H7 (cell line): Measurements from ENCODE around the gene CCR1. TPM values are rescaled to one million over a fixed set of nuclear protein-coding genes. Genes with fewer than 3 reads are reported as not detected.

Experiments used
- DNase-seq: peaks from one replicate; pipeline ENCODE4 v3.0.0; 2012
- H3K27me3 ChIP-seq: 2 replicates; pipeline ENCODE4 v1.6.0; 2011; ENCODE audit warnings: mild to moderate bottlenecking, low read length; ENCODE audit not compliant: control insufficient read depth, insufficient read depth
- H3K36me3 ChIP-seq: replicated peaks from 2 replicates; pipeline ENCODE4 v1.5.1; 2011; ENCODE audit warnings: low read length; ENCODE audit not compliant: control insufficient read depth, insufficient read depth
- H3K4me3 ChIP-seq: 2 replicates; pipeline ENCODE4 v1.5.1; 2011; ENCODE audit warnings: low read depth, mild to moderate bottlenecking, control low read depth, low read length, moderate library complexity; ENCODE audit not compliant: insufficient read depth
- total RNA-seq: library from RNA; depleted of rRNA; stranded (reverse); fragments of >200 nt; shearing (Covaris generic); gene quantifications from 2 replicates; pipeline ENCODE4 v1.2.3, GENCODE V29; 2014

Gene CCR1
- total RNA-seq, 1 experiment from 2014 or later: not detected

DNA sequence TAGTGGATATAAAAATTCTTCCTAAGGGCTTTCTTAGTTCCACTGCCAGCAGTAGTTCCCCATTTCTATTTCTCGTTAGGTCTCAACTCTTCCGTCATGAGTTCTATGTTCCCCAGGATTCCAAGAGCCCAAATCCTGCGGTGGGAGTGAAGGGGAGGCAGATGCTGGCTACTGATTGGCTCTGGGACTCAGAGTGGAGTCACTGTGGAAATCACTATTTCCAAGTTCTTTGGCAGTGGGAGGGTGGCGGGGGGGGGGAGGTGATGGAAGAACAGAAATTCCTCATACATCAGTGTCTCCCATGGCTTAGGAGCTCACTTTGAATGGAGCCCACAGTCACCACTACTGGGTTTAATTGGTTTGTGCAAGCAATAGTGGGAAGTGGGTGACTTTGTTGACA is 5.6 kb downstream of the CCR1 start:
- no peak for DNase-seq
- no peak overlapping the region for H3K4me3 ChIP-seq
- H3K27me3 ChIP-seq: no peaks in the 10 kb centered on the region
- no peaks in the 10 kb centered on the region for H3K36me3 ChIP-seq

DNA sequence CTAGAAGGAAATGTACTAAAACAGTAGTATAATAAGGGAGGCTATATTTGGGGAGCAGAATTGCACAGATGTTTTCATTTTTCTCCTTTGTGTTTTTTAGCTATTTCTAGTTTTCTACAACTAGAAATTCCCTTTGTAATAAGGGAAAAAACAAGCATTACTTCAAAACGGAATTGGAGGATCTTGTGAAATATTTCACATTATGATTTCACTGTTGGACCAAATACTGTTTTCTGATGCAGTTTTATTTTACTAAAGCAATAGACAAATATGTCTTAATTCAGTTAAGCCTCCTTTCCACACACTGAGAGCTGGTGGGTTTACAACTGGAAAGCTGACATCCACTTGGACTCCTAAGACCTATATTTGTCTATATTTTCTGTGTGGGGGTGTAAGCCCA is 7.3 kb downstream of the CCR1 start:
- Histone ChIP-seq H3K4me3 (no peak overlapping the region), H3K36me3 (no peaks in the 10 kb centered on the region), H3K27me3 (no peaks in the 10 kb centered on the region)
- no peak for DNase-seq

DNA sequence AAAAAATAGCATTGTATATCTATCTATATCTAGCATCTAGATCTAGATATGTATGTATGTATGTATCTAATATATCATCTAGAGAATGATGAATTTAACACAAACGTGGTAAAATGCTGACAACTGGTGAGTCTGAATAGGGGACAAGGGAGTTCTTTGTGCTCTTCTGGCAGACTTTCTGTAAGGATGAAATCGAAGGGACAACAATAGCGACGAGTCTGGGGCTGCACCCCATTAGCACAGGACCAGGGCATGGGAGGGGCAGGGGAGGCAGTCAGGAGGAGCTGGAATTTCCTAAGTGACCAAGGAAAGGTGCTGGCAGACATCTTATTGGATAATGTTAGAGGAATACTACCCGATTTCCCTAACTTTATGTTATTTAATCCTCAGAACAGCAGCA is 7.9 kb downstream of the CCR1 start:
- DNase-seq: no peak
- Histone ChIP-seq H3K27me3 (no peaks in the 10 kb centered on the region), H3K36me3 (no peaks in the 10 kb centered on the region), H3K4me3 (no peak overlapping the region)

DNA sequence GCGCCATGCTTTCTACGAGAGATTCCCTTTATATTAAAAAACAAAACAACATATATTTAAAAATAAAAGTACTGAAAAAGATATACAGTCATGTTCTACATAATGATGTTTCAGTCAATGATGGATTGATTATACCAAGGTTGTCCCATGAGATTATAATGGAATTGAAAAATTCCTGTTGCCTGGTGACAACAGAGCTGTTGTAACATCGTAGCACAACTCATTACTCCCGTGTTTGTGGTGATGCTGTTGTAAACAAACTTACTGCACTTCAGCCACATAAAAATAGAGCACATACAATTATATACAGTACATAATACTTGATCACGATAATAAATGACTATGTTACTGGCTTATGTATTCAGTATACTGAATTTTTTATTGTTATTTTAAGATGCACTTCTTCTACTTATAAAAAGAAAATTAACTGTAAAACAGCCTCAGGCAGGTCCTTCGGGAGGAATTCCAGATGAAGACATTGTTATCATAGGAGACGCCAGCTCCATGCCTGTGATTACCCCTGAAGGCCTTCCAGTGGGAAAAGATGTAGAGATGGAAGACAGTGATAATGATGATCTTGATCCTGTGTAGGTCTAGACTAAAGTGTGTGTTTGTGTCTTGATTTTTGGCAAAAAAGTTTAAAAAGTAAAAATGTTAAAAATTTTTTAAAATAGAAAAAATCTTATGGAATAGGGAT is 11.7 kb downstream of the CCR1 start:
- no peaks in the 10 kb centered on the region for H3K36me3 ChIP-seq
- H3K4me3 ChIP-seq: no peak overlapping the region
- DNase-seq: no peak
- H3K27me3 ChIP-seq: no peaks in the 10 kb centered on the region

GRCh38 chr3:46194868-46195553 is 13.1 kb downstream of the CCR1 start:
- Histone ChIP-seq H3K36me3 (no peaks in the 10 kb centered on the region), H3K4me3 (no peak overlapping the region), H3K27me3 (no peaks in the 10 kb centered on the region)
- no peak for DNase-seq

DNA sequence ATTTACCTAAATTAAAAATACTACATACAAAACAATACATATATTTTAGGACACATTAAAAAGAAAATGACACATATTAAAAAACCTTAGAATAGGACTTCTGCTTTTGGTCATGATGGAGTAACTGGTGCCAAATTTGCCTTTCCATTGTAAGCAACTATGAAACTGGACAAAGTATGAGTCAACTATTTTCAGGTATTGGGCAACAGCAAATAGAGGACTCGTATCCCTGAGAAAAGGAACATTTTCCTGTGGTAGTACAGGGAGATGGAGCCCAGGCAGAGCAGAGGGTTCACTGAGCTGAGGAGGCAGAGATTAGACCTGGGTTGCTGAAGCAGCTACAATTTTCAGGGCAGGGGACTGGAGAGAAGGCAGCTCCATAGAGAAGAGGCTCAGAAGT is 14.7 kb downstream of the CCR1 start:
- DNase-seq: no peak
- no peaks in the 10 kb centered on the region for H3K36me3 ChIP-seq
- no peaks in the 10 kb centered on the region for H3K27me3 ChIP-seq
- no peak overlapping the region for H3K4me3 ChIP-seq

DNA sequence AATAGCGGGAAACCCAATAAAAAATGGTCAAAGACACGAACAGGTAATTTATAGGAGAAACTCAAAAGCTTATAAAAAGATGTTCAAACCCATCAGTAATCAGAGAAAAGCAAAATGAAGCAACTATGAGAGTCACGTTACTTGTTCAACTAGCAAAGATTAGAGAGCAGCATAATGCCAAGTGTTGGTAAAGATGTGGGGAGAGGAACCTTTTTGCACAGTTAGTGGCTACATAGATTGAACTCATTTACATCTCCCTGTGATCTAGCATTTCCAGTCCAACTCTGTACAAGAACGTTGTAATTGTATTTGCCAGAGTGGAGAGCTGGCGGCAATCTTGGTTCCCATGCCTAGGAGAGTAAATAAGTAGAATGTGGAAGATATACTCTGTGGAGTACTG is 15.2 kb downstream of the CCR1 start:
- H3K36me3 ChIP-seq: no peaks in the 10 kb centered on the region
- no peaks in the 10 kb centered on the region for H3K27me3 ChIP-seq
- no peak for DNase-seq
- H3K4me3 ChIP-seq: no peak overlapping the region

DNA sequence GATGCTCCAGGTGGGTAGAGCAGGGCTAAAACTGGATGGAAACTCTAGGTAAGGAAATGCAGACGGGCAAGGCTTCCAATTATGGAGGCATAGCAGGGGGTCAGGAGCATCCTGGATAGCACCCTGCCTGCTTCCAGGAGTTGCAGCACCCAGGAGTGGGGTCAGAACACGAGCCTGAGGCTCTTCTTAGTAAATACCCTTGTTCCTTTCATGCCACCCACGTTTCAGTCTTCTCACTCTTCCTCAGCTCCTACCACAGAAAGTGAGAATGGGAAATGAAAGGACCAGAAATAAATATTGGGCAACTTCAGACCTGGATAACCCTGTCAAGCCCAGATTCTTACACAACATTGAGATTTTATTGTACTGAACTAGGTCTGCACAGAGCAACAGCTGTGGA is 16.4 kb downstream of the CCR1 start:
- DNase-seq: no peak
- H3K36me3 ChIP-seq: no peaks in the 10 kb centered on the region
- no peak overlapping the region for H3K4me3 ChIP-seq
- no peaks in the 10 kb centered on the region for H3K27me3 ChIP-seq

GRCh38 chr3:46188708-46189107 is 19.4 kb downstream of the CCR1 start:
- no peaks in the 10 kb centered on the region for H3K27me3 ChIP-seq
- no peak overlapping the region for H3K4me3 ChIP-seq
- DNase-seq: peak; percentile 6
- H3K36me3 ChIP-seq: no peaks in the 10 kb centered on the region

DNA sequence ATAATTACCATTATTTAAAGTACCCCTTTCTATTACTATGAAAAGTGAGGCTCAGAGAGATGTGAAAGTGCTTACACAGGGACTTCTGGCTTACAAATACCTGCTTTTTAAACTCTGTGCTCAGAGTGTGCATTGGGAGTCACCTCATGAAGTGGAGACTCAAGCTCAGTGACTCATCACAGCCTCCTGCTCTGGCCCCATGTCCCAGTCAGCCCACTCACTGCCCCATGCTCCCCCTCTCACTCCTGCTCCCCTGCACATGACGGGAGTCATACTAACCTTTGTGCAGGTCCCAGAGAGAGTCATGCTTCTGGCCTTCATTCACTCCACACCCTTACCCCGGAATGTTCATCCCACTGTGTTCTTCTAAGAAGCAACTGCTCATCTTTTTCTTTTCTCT is 20.2 kb downstream of the CCR1 start:
- DNase-seq: no peak
- no peak overlapping the region for H3K4me3 ChIP-seq
- H3K27me3 ChIP-seq: no peaks in the 10 kb centered on the region
- no peaks in the 10 kb centered on the region for H3K36me3 ChIP-seq

GRCh38 chr3:46187341-46187700 is 20.8 kb downstream of the CCR1 start:
- H3K36me3 ChIP-seq: no peaks in the 10 kb centered on the region
- DNase-seq: no peak

GRCh38 chr3:46186471-46187340 is 21.4 kb downstream of the CCR1 start:
- H3K36me3 ChIP-seq: no peaks in the 10 kb centered on the region
- DNase-seq: no peak
- H3K27me3 ChIP-seq: no peaks in the 10 kb centered on the region
- H3K4me3 ChIP-seq: no peak overlapping the region

More at GRCh38 chr3:46187341-46187700, 20.8 kb downstream of the CCR1 start:
- no peaks in the 10 kb centered on the region for H3K27me3 ChIP-seq
- no peak overlapping the region for H3K4me3 ChIP-seq

DNA sequence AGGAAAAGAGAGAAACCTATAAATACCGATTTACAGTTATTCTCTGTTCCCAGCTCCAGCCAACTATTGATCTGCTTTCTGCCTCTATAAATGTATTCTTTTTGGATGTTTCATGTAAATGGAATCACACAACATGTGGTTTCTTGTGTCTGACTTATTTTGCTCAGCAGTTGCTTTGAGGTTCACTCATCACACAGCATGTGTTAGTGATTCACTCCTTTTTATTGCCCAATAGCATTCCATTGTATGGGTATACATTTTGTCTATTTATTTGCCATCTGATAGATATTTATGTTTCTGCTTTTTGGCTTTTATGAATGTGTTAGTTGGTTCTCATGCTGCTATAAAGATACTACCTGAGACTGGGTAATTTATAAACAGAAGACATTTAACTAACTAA is 23.6 kb downstream of the CCR1 start:
- Histone ChIP-seq H3K27me3 (no peaks in the 10 kb centered on the region), H3K4me3 (no peak overlapping the region), H3K36me3 (no peaks in the 10 kb centered on the region)
- no peak for DNase-seq

- H3K4me3 ChIP-seq: no peak overlapping the region
- no peaks in the 10 kb centered on the region for H3K36me3 ChIP-seq
- no peaks in the 10 kb centered on the region for H3K27me3 ChIP-seq
- DNase-seq: peak; percentile 26
Measured at GRCh38 chr3:46183330-46183729, 24.8 kb downstream of the CCR1 start.
